Measurements from ENCODE around the gene CCDC66. TPM values are rescaled to one million over a fixed set of nuclear protein-coding genes. Genes with fewer than 3 reads are reported as not detected.

The CCDC66 gene
- total and polyA plus RNA-seq, 4 donors: 26.9 to 58.3 (median 40.2) TPM

DNA sequence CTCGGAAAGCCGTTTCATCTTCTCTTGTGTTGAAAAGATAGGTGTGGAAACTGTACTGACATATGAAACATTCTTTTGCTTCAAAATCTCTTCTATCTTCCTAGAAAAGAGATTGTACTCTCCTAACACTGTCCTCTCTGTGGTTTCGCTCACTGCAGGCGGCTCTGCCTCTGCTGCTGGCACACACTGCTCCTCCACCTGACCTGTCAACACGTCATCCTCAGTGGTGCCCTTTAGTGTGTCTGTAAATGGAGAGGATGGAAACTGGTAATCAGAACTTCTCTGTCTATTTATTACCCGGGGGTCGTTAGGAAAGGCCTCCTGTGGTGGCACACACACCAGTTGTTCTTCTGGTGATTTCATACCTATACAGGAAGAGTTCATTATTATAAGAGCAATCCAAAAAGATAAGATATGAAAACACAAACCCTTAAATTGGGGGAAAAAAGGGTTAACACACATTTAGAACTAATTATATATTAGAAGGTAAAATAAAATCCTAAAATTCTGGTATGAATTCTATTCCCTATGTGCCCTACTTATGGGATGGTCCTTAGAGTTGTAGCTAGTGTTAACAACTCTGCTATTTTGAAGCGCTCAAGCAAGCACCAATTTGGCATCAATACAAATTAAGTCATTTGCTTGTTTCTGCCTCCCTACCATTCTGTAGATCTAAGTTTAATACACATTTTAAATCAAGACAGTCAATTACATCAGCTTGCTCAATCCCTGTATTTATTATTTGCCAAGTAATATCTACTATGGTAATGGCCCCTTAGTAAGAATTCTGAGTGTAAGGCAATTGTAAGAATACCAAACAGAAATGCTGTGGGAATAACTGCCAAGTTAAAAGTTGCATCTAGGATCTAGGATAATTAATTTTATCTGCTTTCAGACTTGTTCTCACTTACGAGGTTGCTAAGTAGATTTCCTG is 76.9 kb downstream of the CCDC66 start:
- H3K9me3 ChIP-seq (ENCODE audit: control insufficient read depth, insufficient read depth, low read length): no peaks in the 10 kb centered on the region
- peaks cover 19% of the 10 kb centered on the region for H3K36me3 ChIP-seq (ENCODE audit: control insufficient read depth, insufficient read depth, low read length)
- DNase-seq (ENCODE audit: low read depth in 4 of 6, low spot score in 6 of 6): peak in 2 of 6 donors; percentile 22 to 42
- no CpG with 5 or more reads among the region's 9 CpGs for WGBS (ENCODE audit: insufficient coverage)
- no peak overlapping the region for H3K27ac ChIP-seq (ENCODE audit: low read depth, low read length)
- no peak overlapping the region for H3K4me3 ChIP-seq (ENCODE audit: low read depth, low read length)
- H3K4me1 ChIP-seq (ENCODE audit: control insufficient read depth, insufficient read depth, low read length): no peaks in the 10 kb centered on the region
- H3K27me3 ChIP-seq (ENCODE audit: control insufficient read depth, insufficient read depth, low read length): no peaks in the 10 kb centered on the region

- peaks cover 18% of the 10 kb centered on the region for H3K36me3 ChIP-seq (ENCODE audit: control insufficient read depth, insufficient read depth, low read length)
- no peak for DNase-seq (ENCODE audit: low read depth in 4 of 6, low spot score in 6 of 6)
- no peaks in the 10 kb centered on the region for H3K9me3 ChIP-seq (ENCODE audit: control insufficient read depth, insufficient read depth, low read length)
These were observed 88.4 kb downstream of the CCDC66 start for GRCh38 chr3:56645407-56645806.

DNA sequence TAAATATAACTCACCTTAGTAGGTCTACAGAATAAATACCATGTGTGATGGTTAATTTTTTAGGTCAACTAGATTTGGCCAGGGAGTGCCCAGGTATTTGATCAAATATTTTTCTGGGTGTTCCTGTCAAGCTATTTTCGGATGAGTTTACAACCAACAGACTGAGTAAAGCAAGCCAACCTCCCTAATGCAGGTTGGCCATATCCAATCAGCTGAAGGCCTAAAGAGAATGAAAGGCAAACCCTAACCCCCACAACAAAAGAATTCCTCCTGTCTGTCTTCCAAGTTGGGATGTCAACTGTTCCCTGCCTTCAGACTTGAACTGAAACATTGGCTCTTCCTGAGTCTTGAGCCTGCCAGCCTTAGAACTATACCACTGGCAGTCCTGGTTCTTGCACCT is 97.5 kb downstream of the CCDC66 start:
- H3K27me3 ChIP-seq (ENCODE audit: control insufficient read depth, insufficient read depth, low read length): no peaks in the 10 kb centered on the region
- no peaks in the 10 kb centered on the region for H3K4me1 ChIP-seq (ENCODE audit: control insufficient read depth, insufficient read depth, low read length)
- 100% methylated on average over 1 of the region's 1 CpG for WGBS (ENCODE audit: insufficient coverage)
- no peak overlapping the region for H3K4me3 ChIP-seq (ENCODE audit: low read depth, low read length)
- DNase-seq (ENCODE audit: low read depth in 4 of 6, low spot score in 6 of 6): no peak
- peaks cover 23% of the 10 kb centered on the region for H3K36me3 ChIP-seq (ENCODE audit: control insufficient read depth, insufficient read depth, low read length)
- no peaks in the 10 kb centered on the region for H3K9me3 ChIP-seq (ENCODE audit: control insufficient read depth, insufficient read depth, low read length)
- no peak overlapping the region for H3K27ac ChIP-seq (ENCODE audit: low read depth, low read length)

More at GRCh38 chr3:56645407-56645806, 88.4 kb downstream of the CCDC66 start:
- WGBS (ENCODE audit: insufficient coverage): no CpG with 5 or more reads among the region's 2 CpGs
- no peaks in the 10 kb centered on the region for H3K4me1 ChIP-seq (ENCODE audit: control insufficient read depth, insufficient read depth, low read length)
- no peak overlapping the region for H3K27ac ChIP-seq (ENCODE audit: low read depth, low read length)
- no peak overlapping the region for H3K4me3 ChIP-seq (ENCODE audit: low read depth, low read length)
- no peaks in the 10 kb centered on the region for H3K27me3 ChIP-seq (ENCODE audit: control insufficient read depth, insufficient read depth, low read length)

GRCh38 chr3:56655709-56656108 is 98.7 kb downstream of the CCDC66 start:
- no CpG with 5 or more reads among the region's 1 CpG for WGBS (ENCODE audit: insufficient coverage)
- no peak overlapping the region for H3K27ac ChIP-seq (ENCODE audit: low read depth, low read length)
- DNase-seq (ENCODE audit: low read depth in 4 of 6, low spot score in 6 of 6): no peak
- H3K9me3 ChIP-seq (ENCODE audit: control insufficient read depth, insufficient read depth, low read length): no peaks in the 10 kb centered on the region
- H3K36me3 ChIP-seq (ENCODE audit: control insufficient read depth, insufficient read depth, low read length): peaks cover 31% of the 10 kb centered on the region
- H3K27me3 ChIP-seq (ENCODE audit: control insufficient read depth, insufficient read depth, low read length): no peaks in the 10 kb centered on the region
- no peaks in the 10 kb centered on the region for H3K4me1 ChIP-seq (ENCODE audit: control insufficient read depth, insufficient read depth, low read length)
- no peak overlapping the region for H3K4me3 ChIP-seq (ENCODE audit: low read depth, low read length)

DNA sequence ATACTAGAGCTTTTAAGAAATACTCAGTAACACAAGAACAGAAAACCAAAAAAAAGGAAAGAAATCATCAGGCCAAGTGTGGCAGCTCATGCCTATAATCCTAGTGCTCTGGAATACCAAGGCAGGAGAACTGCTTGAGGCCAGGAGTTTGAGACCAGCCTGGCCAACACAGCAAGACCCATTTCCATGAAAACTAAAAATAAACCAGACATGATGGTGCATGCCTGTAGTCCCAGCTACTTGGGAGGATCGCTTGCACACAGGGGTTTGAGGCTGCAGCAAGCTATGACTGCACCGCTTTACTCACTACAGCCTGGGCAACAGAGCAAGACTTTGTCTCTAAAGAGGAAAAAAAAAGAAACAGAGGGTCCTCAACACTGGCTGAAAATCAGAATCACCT is 107.8 kb downstream of the CCDC66 start:
- no peak overlapping the region for H3K4me3 ChIP-seq (ENCODE audit: low read depth, low read length)
- no peak for DNase-seq (ENCODE audit: low read depth in 4 of 6, low spot score in 6 of 6)
- no peaks in the 10 kb centered on the region for H3K4me1 ChIP-seq (ENCODE audit: control insufficient read depth, insufficient read depth, low read length)
- 100% methylated on average over 2 of the region's 2 CpGs for WGBS (ENCODE audit: insufficient coverage)
- H3K36me3 ChIP-seq (ENCODE audit: control insufficient read depth, insufficient read depth, low read length): peaks cover 47% of the 10 kb centered on the region
- no peak overlapping the region for H3K27ac ChIP-seq (ENCODE audit: low read depth, low read length)
- H3K27me3 ChIP-seq (ENCODE audit: control insufficient read depth, insufficient read depth, low read length): no peaks in the 10 kb centered on the region
- no peaks in the 10 kb centered on the region for H3K9me3 ChIP-seq (ENCODE audit: control insufficient read depth, insufficient read depth, low read length)

DNA sequence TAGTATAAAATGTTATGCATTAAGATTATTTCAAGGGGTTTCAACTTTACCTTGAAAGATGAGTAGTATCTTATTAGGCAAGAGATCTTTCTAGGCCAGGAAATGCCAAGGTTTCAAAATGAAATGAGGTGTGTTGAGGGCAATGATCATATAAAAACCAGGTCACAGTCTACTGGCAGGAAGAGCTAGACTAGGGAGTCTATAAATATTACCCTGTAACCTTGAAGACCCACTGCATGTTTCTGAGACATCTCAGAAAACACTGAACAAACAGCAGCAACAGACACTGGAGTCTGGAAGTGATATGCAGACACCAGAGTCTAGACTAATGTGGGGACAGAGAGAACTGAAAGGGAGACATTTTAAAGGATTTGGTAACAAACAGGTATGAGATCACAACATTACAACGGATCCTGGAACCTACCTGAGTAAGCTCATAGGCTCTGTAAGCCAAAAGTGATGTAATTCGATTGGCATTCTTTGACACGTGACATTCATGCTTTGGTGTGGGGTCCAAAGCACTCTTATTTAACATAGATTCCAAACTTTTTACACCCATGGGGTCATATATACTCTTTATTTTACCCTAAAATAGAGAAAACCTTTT is 111.1 kb downstream of the CCDC66 start:
- no peaks in the 10 kb centered on the region for H3K27me3 ChIP-seq (ENCODE audit: control insufficient read depth, insufficient read depth, low read length)
- H3K36me3 ChIP-seq (ENCODE audit: control insufficient read depth, insufficient read depth, low read length): peaks cover 37% of the 10 kb centered on the region
- H3K4me1 ChIP-seq (ENCODE audit: control insufficient read depth, insufficient read depth, low read length): no peaks in the 10 kb centered on the region
- no peak overlapping the region for H3K4me3 ChIP-seq (ENCODE audit: low read depth, low read length)
- H3K27ac ChIP-seq (ENCODE audit: low read depth, low read length): no peak overlapping the region
- WGBS (ENCODE audit: insufficient coverage): 100% methylated on average over 3 of the region's 3 CpGs
- H3K9me3 ChIP-seq (ENCODE audit: control insufficient read depth, insufficient read depth, low read length): no peaks in the 10 kb centered on the region
- no peak for DNase-seq (ENCODE audit: low read depth in 4 of 6, low spot score in 6 of 6)

Other genes with a start within 250 kb of the CCDC66 start
- gene ERC2, start 88.7 kb upstream of the CCDC66 start, total RNA-seq: 10 to 100 TPM; 24.0 to 51.3 TPM
- 10 to 100 TPM; 26.8 to 32.6 TPM for gene ERC2, start 88.7 kb upstream of the CCDC66 start, polyA plus RNA-seq (ENCODE audit: insufficient read length in 2 of 2)
- gene TASOR, start 126.1 kb downstream of the CCDC66 start, total RNA-seq: 100 to 1,000 TPM in 1 of 2 donors, 10 to 100 TPM in 1; 90.7 to 150 TPM
- gene TASOR, start 126.1 kb downstream of the CCDC66 start, polyA plus RNA-seq (ENCODE audit: insufficient read length in 2 of 2): 10 to 100 TPM; 44.3 to 56.3 TPM
- gene ARHGEF3, start 244.8 kb downstream of the CCDC66 start, total RNA-seq: 10 to 100 TPM; 18.6 to 25.9 TPM
- 10 to 100 TPM; 22.3 to 25.9 TPM for gene ARHGEF3, start 244.8 kb downstream of the CCDC66 start, polyA plus RNA-seq (ENCODE audit: insufficient read length in 2 of 2)

Data from spinal cord (tissue), 10 donors.